ENCODE measurements around the gene INTS3.

DNA sequence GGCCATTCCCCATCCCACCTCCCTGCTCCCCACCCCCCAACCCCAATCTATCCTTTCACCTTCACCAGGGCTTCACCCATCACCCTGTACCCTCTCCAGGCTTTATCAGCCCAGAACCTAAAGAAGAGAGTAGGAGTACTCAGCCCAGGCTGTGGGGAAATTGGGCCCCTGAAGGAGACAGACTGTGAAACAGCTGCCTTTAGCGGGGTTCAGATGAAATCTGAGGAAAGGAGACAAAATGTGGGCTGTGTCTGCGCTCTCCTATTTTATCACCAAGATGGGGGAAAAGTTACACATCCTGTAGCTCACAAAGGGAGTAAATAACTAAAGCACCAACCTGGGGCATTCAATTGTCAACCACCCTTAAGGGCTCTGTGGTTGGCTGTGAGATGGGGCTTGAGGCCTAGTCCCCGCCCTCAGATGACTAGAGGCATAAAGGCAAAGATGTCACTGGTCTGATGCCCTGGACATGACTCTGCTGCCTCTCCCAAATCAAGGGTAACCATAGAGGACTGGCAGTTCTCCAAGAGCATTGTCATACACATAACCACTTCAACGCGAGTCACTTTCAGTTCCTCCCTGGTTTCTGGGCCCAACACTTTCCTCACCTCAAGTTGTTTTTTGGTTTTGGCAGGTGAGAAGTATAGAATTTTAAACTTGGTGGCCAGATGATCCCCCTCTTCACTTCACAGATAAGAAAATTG lies 77.3 kb downstream of the INTS3 start:
- TF ChIP-seq, protein P1, sequence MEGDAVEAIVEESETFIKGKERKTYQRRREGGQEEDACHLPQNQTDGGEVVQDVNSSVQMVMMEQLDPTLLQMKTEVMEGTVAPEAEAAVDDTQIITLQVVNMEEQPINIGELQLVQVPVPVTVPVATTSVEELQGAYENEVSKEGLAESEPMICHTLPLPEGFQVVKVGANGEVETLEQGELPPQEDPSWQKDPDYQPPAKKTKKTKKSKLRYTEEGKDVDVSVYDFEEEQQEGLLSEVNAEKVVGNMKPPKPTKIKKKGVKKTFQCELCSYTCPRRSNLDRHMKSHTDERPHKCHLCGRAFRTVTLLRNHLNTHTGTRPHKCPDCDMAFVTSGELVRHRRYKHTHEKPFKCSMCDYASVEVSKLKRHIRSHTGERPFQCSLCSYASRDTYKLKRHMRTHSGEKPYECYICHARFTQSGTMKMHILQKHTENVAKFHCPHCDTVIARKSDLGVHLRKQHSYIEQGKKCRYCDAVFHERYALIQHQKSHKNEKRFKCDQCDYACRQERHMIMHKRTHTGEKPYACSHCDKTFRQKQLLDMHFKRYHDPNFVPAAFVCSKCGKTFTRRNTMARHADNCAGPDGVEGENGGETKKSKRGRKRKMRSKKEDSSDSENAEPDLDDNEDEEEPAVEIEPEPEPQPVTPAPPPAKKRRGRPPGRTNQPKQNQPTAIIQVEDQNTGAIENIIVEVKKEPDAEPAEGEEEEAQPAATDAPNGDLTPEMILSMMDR (IDR thresholded peaks at IDR 0.05; ENCODE audit: extremely low read depth in 1 of 2, insufficient read depth in 1 of 2, low read depth in 1 of 2, low read length in 2 of 2) = no peak
- no peak for TF ChIP-seq GATA2 (IDR thresholded peaks at IDR 0.05; ENCODE audit: insufficient read depth, insufficient read length, low read depth, low read length)
- TF ChIP-seq POLR2AphosphoS5 (IDR thresholded peaks at IDR 0.05; ENCODE audit: insufficient read depth, low read depth, low read length) = no peak
